HCT116 (cell line): Measurements from ENCODE around the gene ARL4C. TPM values are rescaled to one million over a fixed set of nuclear protein-coding genes. Genes with fewer than 3 reads are reported as not detected.

Source experiments
- ATAC-seq: fragments of 200-7000 bp; cut with Tn5 transposase; 2 replicates; pipeline ENCODE4 v1.9.1; 2020; ENCODE audit warnings: mild to moderate bottlenecking, moderate library complexity
- Bru-seq: library from RNA; stranded (reverse); fragments of 400-500 nt; gene quantifications from one replicate; lab custom pipeline; 2021; lab: Mats Ljungman, UMichigan
- BruChase-seq, 2 experiments: library from RNA; stranded (reverse); fragments of 400-500 nt; gene quantifications; one replicate each; lab custom pipeline; 2021; lab: Mats Ljungman, UMichigan
- BruUV-seq: library from RNA; stranded (reverse); fragments of 400-500 nt; replicated peaks from 2 replicates; lab custom pipeline; 2021; lab: Mats Ljungman, UMichigan
- CTCF ChIA-PET: fragments of 300-600 bp; sonication (Branson Sonifier 250); formaldehyde crosslinking; loops from one replicate; lab custom pipeline; 2021; ENCODE audit warnings: antibody characterized with exemption; lab: Charles Lee
- POLR2A ChIA-PET: fragments of 300-600, 350-600 bp; sonication (Branson Sonifier 250); formaldehyde crosslinking; loops from one replicate; lab custom pipeline; 2021; ENCODE audit warnings: antibody characterized with exemption; lab: Charles Lee
- RAD21 ChIA-PET, 2 experiments: fragments of 300-600 bp; sonication (Branson Sonifier 250); formaldehyde crosslinking; loops; one replicate each; lab custom pipeline; 2023; ENCODE audit warnings: low total read pairs in 2 of 2; ENCODE audit not compliant: uncharacterized antibody in 2 of 2, unreplicated experiment in 2 of 2, low non-redundant PET in 1 of 2; lab: Charles Lee
- DNase-seq: peaks from one replicate; pipeline ENCODE4 v3.0.0-alpha.2; 2010; ENCODE audit warnings: low read depth, low spot score
- H2AFZ ChIP-seq: fragments of 200-600 bp; shearing (Covaris generic), sonication (generic); 2 replicates; pipeline ENCODE4 v1.6.1; 2017; ENCODE audit warnings: low read depth, mixed run types, mixed read lengths, antibody characterized with exemption, low read length; ENCODE audit not compliant: poor library complexity, severe bottlenecking
- H3K27ac ChIP-seq: 2 replicates; pipeline ENCODE4 v1.5.1; 2012; ENCODE audit warnings: low read depth, low read length
- H3K27me3 ChIP-seq: fragments of 200-600 bp; sonication (generic); 2 replicates; pipeline ENCODE4 v1.6.1; 2016; ENCODE audit warnings: mixed run types, low read length, mixed read lengths; ENCODE audit not compliant: insufficient read depth
- H3K36me3 ChIP-seq, 2 experiments: fragments of 200-500 bp in 1 of 2; fragments of 200-600 bp in 1 of 2; sonication (Bioruptor generic) in 1 of 2; sonication (generic) in 1 of 2; 2 replicates each; pipeline versions ENCODE4 v1.5.1 to v1.6.1; 2014 to 2016; ENCODE audit warnings: low read length in 2 of 2, inconsistent platforms in 1 of 2, mixed read lengths in 1 of 2, mixed run types in 1 of 2; ENCODE audit not compliant: insufficient read depth in 2 of 2, control insufficient read depth in 1 of 2
- H3K4me1 ChIP-seq, 2 experiments: fragments of 200-600 bp in 1 of 2; sonication (generic) in 1 of 2; 2 replicates each; pipeline versions ENCODE4 v1.5.1 to v1.6.1; 2012 to 2017; ENCODE audit warnings: low read length in 2 of 2, inconsistent platforms in 1 of 2, mild to moderate bottlenecking in 1 of 2, mixed read lengths in 1 of 2, mixed run types in 1 of 2, moderate library complexity in 1 of 2; ENCODE audit not compliant: insufficient read depth in 2 of 2, control insufficient read depth in 1 of 2
- H3K4me2 ChIP-seq: fragments of 200-600 bp; sonication (generic); 2 replicates; pipeline ENCODE4 v1.6.1; 2017; ENCODE audit warnings: mixed run types, low read length, mixed read lengths
- H3K4me3 ChIP-seq, 2 experiments: fragments of 200-600 bp in 1 of 2; sonication (generic) in 1 of 2; replicated peaks in 1 of 2; 2 replicates each; pipeline ENCODE4 v1.5.1; 2011 to 2016; ENCODE audit warnings: low read length in 2 of 2, control low read depth in 1 of 2, low read depth in 1 of 2, mild to moderate bottlenecking in 1 of 2, mixed read lengths in 1 of 2, mixed run types in 1 of 2
- H3K79me2 ChIP-seq: fragments of 200-600 bp; sonication (generic); 2 replicates; pipeline ENCODE4 v1.6.1; 2017; ENCODE audit warnings: mild to moderate bottlenecking, mixed run types, low read length, moderate library complexity, mixed read lengths; ENCODE audit not compliant: insufficient read depth
- H3K9ac ChIP-seq: fragments of 200-600 bp; sonication (generic); 2 replicates; pipeline ENCODE4 v1.6.1; 2016; ENCODE audit warnings: low read length, mixed read lengths
- H3K9me2 ChIP-seq: fragments of 200-600 bp; sonication (generic), shearing (Covaris generic); 2 replicates; pipeline ENCODE4 v1.6.1; 2017; ENCODE audit warnings: mixed run types, mild to moderate bottlenecking, moderate library complexity; ENCODE audit not compliant: insufficient read depth
- H3K9me3 ChIP-seq, 2 experiments: fragments of 200-500 bp in 1 of 2; fragments of 200-600 bp in 1 of 2; sonication (Bioruptor generic) in 1 of 2; sonication (generic) in 1 of 2; 2 replicates each; pipeline ENCODE4 v1.6.1; 2014 to 2017; ENCODE audit warnings: low read length in 2 of 2, mixed read lengths in 2 of 2, inconsistent platforms in 1 of 2, low read depth in 1 of 2, mild to moderate bottlenecking in 1 of 2, mixed run types in 1 of 2, moderate library complexity in 1 of 2; ENCODE audit not compliant: control insufficient read depth in 1 of 2, insufficient read depth in 1 of 2
- H4K20me1 ChIP-seq: fragments of 200-600 bp; sonication (generic), shearing (Covaris generic); 2 replicates; pipeline ENCODE4 v1.6.1; 2017; ENCODE audit warnings: mixed run types, mild to moderate bottlenecking, moderate library complexity; ENCODE audit not compliant: insufficient read depth
- POLR2AphosphoS5 ChIP-seq: IDR thresholded peaks from 2 replicates; pipeline ENCODE4 v1.6.1; 2011; ENCODE audit warnings: mild to moderate bottlenecking, low read depth, low read length, moderate library complexity
- TCF7L2 ChIP-seq: IDR thresholded peaks from 2 replicates; pipeline ENCODE4 v1.7.0; 2011; ENCODE audit warnings: borderline replicate concordance, inconsistent platforms; ENCODE audit not compliant: insufficient read depth, insufficient read length; ENCODE audit errors: extremely low read depth
- ZBTB33 ChIP-seq: IDR thresholded peaks from 2 replicates; pipeline ENCODE4 v1.6.1; 2011; ENCODE audit warnings: mild to moderate bottlenecking, low read length, moderate library complexity; ENCODE audit not compliant: insufficient replicate concordance; ENCODE audit errors: extremely low read depth
- intact Hi-C: fragments of 100-400 bp; cut with micrococcal nuclease; formaldehyde crosslinking; loops from 2 replicates; pipeline ENCODE4 v1.10.0; 2022
- long read RNA-seq: library from polyadenylated mRNA; unstranded; transcript quantifications from one replicate; pipeline ENCODE4 v2.0.0, GENCODE V29; 2021; ENCODE audit not compliant: unreplicated experiment
- polyA plus RNA-seq: library from polyadenylated mRNA; unstranded; fragments of >200 nt; gene quantifications from 2 replicates; pipeline ENCODE4 v1.2.1, GENCODE V29; 2012; ENCODE audit warnings: missing spikeins
- total RNA-seq: library from RNA; stranded (reverse); gene quantifications from one replicate; pipeline ENCODE4 v1.2.1, GENCODE V29; 2021; ENCODE audit not compliant: unreplicated experiment

The ARL4C gene
- total RNA-seq: 4.1 TPM
- 3.2 and 3.4 TPM in 2 replicates for polyA plus RNA-seq
- Bru-seq, nascent RNA: percentile 47 among the genes with signal in this experiment
- BruChase-seq, experiment 1, labeled RNA remaining after a 6-hour chase: percentile 55 among the genes with signal in this experiment
- percentile 85 among the genes with signal in this experiment for BruChase-seq, experiment 2, labeled RNA remaining after a 2-hour chase
- long read RNA-seq, full-length matches to known transcripts: 24 of 24 reads
- long read RNA-seq, partial matches to known transcripts: 0 of 24 reads
- long read RNA-seq, other reads (novel, unspliced or antisense): 0 of 24 reads

- Histone ChIP-seq H3K9me2 (no peaks in the 10 kb centered on the region), H3K9me3 (no peaks in the 10 kb centered on the region), H3K4me2 (peak within 1 kb of the TSS; percentile 83), H3K9ac (peak within 1 kb of the TSS; percentile 48), H2AFZ (no peak within 1 kb of the TSS), H3K36me3 (no peaks in the 10 kb centered on the region), H4K20me1 (no peaks in the 10 kb centered on the region), H3K27ac (peak within 1 kb of the TSS; percentile 50; the same call in 1 of the 2 replicates), H3K27me3 (no peaks in the 10 kb centered on the region), H3K4me3 (peak within 1 kb of the TSS; percentile 38 to 58), H3K4me1 (peaks cover 8 to 15% of the 10 kb centered on the region in 2 experiments), H3K79me2 (no peaks in the 10 kb centered on the region)
- CTCF ChIA-PET: interaction anchor here (0.5 to 2.0 kb wide), 5 partner anchors 205 to 1193 kb away, joined by 3 to 6 read pairs (median 3); no protein-coding TSS in a partner anchor
- POLR2A ChIA-PET: interaction anchor here (0.7 to 2.2 kb wide), 3 partner anchors 128 to 523 kb away, joined by 3 to 9 read pairs (median 4); no protein-coding TSS in a partner anchor
- BruUV-seq: no TSS peak
- RAD21 ChIA-PET: interaction anchor here in 1 of 2 experiments (0.6 to 1.5 kb wide), 2 partner anchors 126 to 362 kb away, joined by 3 read pairs; no protein-coding TSS in a partner anchor
- ATAC-seq (peak; percentile 81), DNase-seq (no peak)
- TF ChIP-seq POLR2AphosphoS5 (peak; percentile 42; the same call in 1 of the 2 replicates), ZBTB33 (no peak), TCF7L2 (peak; percentile 56)
- intact Hi-C loops: no loop called here
These were observed at the start of gene ARL4C for GRCh38 chr2:234496835-234497593. TSS of gene ARL4C (minus strand) at chr2:234497081. CDS start at chr2:234496586, 495 bp downstream.
